ENCODE data around the gene SUN5. TPM values are rescaled to one million over a fixed set of nuclear protein-coding genes. Genes with fewer than 3 reads are reported as not detected.

SUN5 gene
- total and polyA plus RNA-seq, 2 donors (not counting 3 experiments of a cell fraction or from before 2014, with no cell fraction given): not detected

- dilution Hi-C loops (cut with MboI; ENCODE audit: extremely low pct_ligation_motif_present, low sequenced_read_pairs): no loop called here
- ChIA-PET CTCF (no interaction called here), POLR2A (no interaction called here)
- Histone ChIP-seq H3K4me1 (ENCODE audit: control insufficient read depth, extremely low read depth, insufficient read depth, low read length) (no peaks in the 10 kb centered on the region), H3K4me2 (ENCODE audit: insufficient read depth, low read length) (no peak overlapping the region), H3K79me2 (ENCODE audit: control insufficient read depth, insufficient read depth, low read length) (no peaks in the 10 kb centered on the region), H4K20me1 (replicated peaks; ENCODE audit: control insufficient read depth, extremely low read depth, insufficient read depth, low read length) (no peaks in the 10 kb centered on the region), H2AFZ (ENCODE audit: low read depth, low read length) (no peak overlapping the region), H3K9me1 (replicated peaks; ENCODE audit: control insufficient read depth, extremely low read depth, insufficient read depth, low read length) (no peaks in the 10 kb centered on the region), H3K9me3 (replicated peaks; ENCODE audit: control insufficient read depth, insufficient read depth, low read length) (no peaks in the 10 kb centered on the region), H3K9ac (replicated peaks; ENCODE audit: extremely low read depth, insufficient read depth, low read length) (no peak overlapping the region), H3K4me3 (replicated peaks in 1 of 3; ENCODE audit: insufficient read depth in 1 of 3, low read depth in 1 of 3, low read length in 3 of 3) (no peak overlapping the region), H3K27me3 (ENCODE audit: control insufficient read depth in 2 of 2, insufficient read depth in 2 of 2, low read length in 2 of 2) (peaks cover 2 to 4% of the 10 kb centered on the region in 2 experiments), H3K36me3 (ENCODE audit: control insufficient read depth in 2 of 2, extremely low read depth in 1 of 2, insufficient read depth in 2 of 2, low read length in 2 of 2) (no peaks in the 10 kb centered on the region), H3K27ac (ENCODE audit: insufficient read depth, low read depth, low read length) (no peak overlapping the region)
- TF ChIP-seq, protein P1, sequence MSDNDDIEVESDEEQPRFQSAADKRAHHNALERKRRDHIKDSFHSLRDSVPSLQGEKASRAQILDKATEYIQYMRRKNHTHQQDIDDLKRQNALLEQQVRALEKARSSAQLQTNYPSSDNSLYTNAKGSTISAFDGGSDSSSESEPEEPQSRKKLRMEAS (IDR thresholded peaks at IDR 0.05; ENCODE audit: insufficient read depth, insufficient read length): no peak
- TF ChIP-seq GATA2 (IDR thresholded peaks at IDR 0.05; ENCODE audit: insufficient read depth, insufficient read length, low read depth, low read length) (no peak), JUN (IDR thresholded peaks at IDR 0.05; ENCODE audit: borderline replicate concordance, insufficient read depth, insufficient read length, low read depth) (no peak), POLR2A (IDR thresholded peaks at IDR 0.05; ENCODE audit: low read depth, low read length) (no peak), MYC (IDR thresholded peaks at IDR 0.05; ENCODE audit: low read depth, low read length) (no peak), CTCF (IDR thresholded peaks at IDR 0.05; ENCODE audit: extremely low read depth in 1 of 2, insufficient read depth in 1 of 2, low read depth in 1 of 2, low read length in 2 of 2) (no peak), FOS (IDR thresholded peaks at IDR 0.05; ENCODE audit: borderline replicate concordance, insufficient read depth, low read length) (no peak)
- DNase-seq (ENCODE audit: low read depth, low spot score) (no peak), FAIRE-seq (no peak)
- BruUV-seq (replicated peaks): no TSS peak
- intact Hi-C loops (cut with micrococcal nuclease): no loop called here
These were observed 12.2 kb downstream of the SUN5 start for GRCh38 chr20:32991792-32992641.
